LNCAP (cell line): ENCODE data around the gene NSUN2.

Source experiments
- CTCF ChIP-seq: fragments of 450-650 bp; IDR thresholded peaks from 2 replicates; pipeline ENCODE4 v1.5.1; 2017; ENCODE audit warnings: mild to moderate bottlenecking

The NSUN2 gene

GRCh38 chr5:6557807-6558575 lies 74.9 kb downstream of the NSUN2 start:
- no peak for TF ChIP-seq CTCF

- TF ChIP-seq CTCF: no peak
Measured at GRCh38 chr5:6556802-6557102, 76.1 kb downstream of the NSUN2 start.

- TF ChIP-seq CTCF: no peak
Measured at GRCh38 chr5:6556089-6556801, 76.6 kb downstream of the NSUN2 start.

- no peak for TF ChIP-seq CTCF
Measured at GRCh38 chr5:6554812-6555211, 78.0 kb downstream of the NSUN2 start.

GRCh38 chr5:6553972-6554371 lies 78.9 kb downstream of the NSUN2 start:
- no peak for TF ChIP-seq CTCF

GRCh38 chr5:6552612-6553011 lies 80.2 kb downstream of the NSUN2 start:
- TF ChIP-seq CTCF: no peak

GRCh38 chr5:6551955-6552313 lies 80.9 kb downstream of the NSUN2 start:
- no peak for TF ChIP-seq CTCF
